Activated T-cell treated with anti-CD3 and anti-CD28 coated beads, Interleukin-2, amount 50 U/mL, for 4 hours (primary cell): ENCODE measurements around the gene PHYKPL. TPM values are rescaled to one million over a fixed set of nuclear protein-coding genes. Genes with fewer than 3 reads are reported as not detected.
A peak's percentile ranks its signal among the peaks of the same experiment; 100 is the strongest.

ENCODE experiments used
- ATAC-seq, 2 donors: fragments of 200-7000 bp; cut with Tn5 transposase; one replicate each; pipeline ENCODE4 v1.10.0; 2021
- DNase-seq: peaks from one replicate; pipeline ENCODE4 v3.0.0-alpha.2; 2020
- H3K27me3 Mint-ChIP-seq: one replicate; pipeline ENCODE4 v1.8.0; 2021; ENCODE audit warnings: low read depth, mixed read lengths
- H3K36me3 Mint-ChIP-seq: one replicate; pipeline ENCODE4 v1.8.0; 2022; ENCODE audit warnings: mixed read lengths; ENCODE audit not compliant: insufficient read depth
- H3K4me1 Mint-ChIP-seq: one replicate; pipeline ENCODE4 v1.8.0; 2021; ENCODE audit warnings: low read depth, mixed read lengths
- H3K4me3 Mint-ChIP-seq: one replicate; pipeline ENCODE4 v1.8.0; 2021; ENCODE audit warnings: mild to moderate bottlenecking, moderate library complexity, mixed read lengths
- H3K9me3 Mint-ChIP-seq: one replicate; pipeline ENCODE4 v1.8.0; 2021; ENCODE audit warnings: mixed read lengths
- total RNA-seq, 3 donors: library from RNA; stranded (reverse); gene quantifications; one replicate each; pipeline ENCODE4 v1.2.1, GENCODE V29; 2021

The PHYKPL gene
- total RNA-seq, 3 donors from 2014 or later, result 46.7 to 53.2 (median 49.7) TPM

DNA sequence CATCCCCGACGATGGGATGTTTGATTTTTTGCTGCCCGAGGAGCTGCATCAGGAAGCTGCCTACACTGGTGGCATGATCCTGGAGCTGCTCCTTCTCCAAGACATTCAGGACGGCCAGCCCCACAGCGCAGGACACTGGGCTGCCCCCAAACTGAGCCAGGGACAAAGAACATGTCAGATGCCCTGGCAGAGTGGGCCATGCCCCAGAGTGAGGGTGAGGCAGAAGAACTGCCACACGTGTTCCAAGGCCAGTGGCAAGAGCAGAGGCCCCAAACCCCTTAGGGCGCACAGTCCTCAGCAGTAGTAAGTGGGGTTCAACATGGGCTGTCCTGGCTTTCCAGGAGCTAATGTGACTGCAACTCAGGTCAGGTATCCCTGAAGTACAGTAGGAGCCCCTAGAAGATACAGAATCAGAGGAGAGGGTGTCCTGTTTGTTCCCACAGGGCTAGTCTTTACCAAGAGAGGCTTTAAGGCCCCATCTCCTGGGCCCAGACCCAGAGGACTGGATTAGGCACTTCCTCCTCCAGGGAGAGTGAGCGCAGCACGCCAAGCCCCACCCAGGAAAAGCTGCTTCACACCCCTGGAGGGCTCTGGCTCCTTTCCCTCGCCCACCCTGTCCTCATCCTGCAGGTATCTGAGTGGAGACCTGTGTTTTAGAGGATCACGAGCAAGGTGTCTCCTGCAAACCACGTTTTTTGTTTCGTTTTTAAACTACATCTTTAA is 17.2 kb downstream of the PHYKPL start:
- Mint-ChIP-seq H3K4me3 (no peak overlapping the region), H3K36me3 (peaks cover 38% of the 10 kb centered on the region), H3K9me3 (no peaks in the 10 kb centered on the region), H3K4me1 (peaks cover 9% of the 10 kb centered on the region), H3K27me3 (no peaks in the 10 kb centered on the region)
- ATAC-seq (peak; percentile 1 to 3), DNase-seq (no peak)

GRCh38 chr5:178214160-178214803 is 18.3 kb downstream of the PHYKPL start:
- peaks cover 9% of the 10 kb centered on the region for H3K4me1 Mint-ChIP-seq
- peaks cover 44% of the 10 kb centered on the region for H3K36me3 Mint-ChIP-seq
- ATAC-seq (peak; percentile 3 to 4), DNase-seq (no peak)
- no peaks in the 10 kb centered on the region for H3K27me3 Mint-ChIP-seq
- no peak overlapping the region for H3K4me3 Mint-ChIP-seq
- H3K9me3 Mint-ChIP-seq, result no peaks in the 10 kb centered on the region

DNA sequence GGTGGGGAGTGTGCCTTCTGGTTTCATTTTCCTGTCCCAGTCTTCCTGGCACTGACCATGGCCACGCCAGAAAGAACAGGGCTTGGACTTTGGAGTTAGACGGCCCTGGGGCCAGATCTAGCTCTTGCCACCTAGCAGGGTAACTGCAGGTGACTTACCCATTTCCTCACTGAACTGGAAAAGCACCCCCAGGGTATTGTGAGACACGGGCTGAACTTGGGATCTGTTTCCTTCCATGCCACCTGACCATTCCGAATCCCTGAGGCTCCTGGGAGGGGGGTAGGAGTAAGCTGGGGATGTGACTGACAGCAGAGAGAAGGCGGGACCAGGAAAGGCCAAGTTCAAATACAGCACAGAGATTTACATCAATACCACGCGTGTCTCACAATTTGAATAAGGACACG is 18.9 kb downstream of the PHYKPL start:
- no peak for DNase-seq

GRCh38 chr5:178213003-178213461 is 19.6 kb downstream of the PHYKPL start:
- Mint-ChIP-seq H3K4me3 (no peak overlapping the region), H3K27me3 (no peaks in the 10 kb centered on the region), H3K4me1 (peaks cover 16% of the 10 kb centered on the region), H3K9me3 (no peaks in the 10 kb centered on the region), H3K36me3 (peaks cover 48% of the 10 kb centered on the region)
- DNase-seq (no peak), ATAC-seq (peak; percentile 1 to 6)

More for the DNA sequence above, 18.9 kb downstream of the PHYKPL start:
- peaks cover 12% of the 10 kb centered on the region for H3K4me1 Mint-ChIP-seq
- no peak overlapping the region for H3K4me3 Mint-ChIP-seq
- no peaks in the 10 kb centered on the region for H3K27me3 Mint-ChIP-seq
- no peak for ATAC-seq
- H3K36me3 Mint-ChIP-seq, result peaks cover 46% of the 10 kb centered on the region
- no peaks in the 10 kb centered on the region for H3K9me3 Mint-ChIP-seq

- peaks cover 55% of the 10 kb centered on the region for H3K36me3 Mint-ChIP-seq
- peak; percentile 3 for ATAC-seq
- H3K4me1 Mint-ChIP-seq, result peaks cover 23% of the 10 kb centered on the region
- H3K9me3 Mint-ChIP-seq, result no peaks in the 10 kb centered on the region
- H3K4me3 Mint-ChIP-seq, result no peak overlapping the region
- H3K27me3 Mint-ChIP-seq, result no peaks in the 10 kb centered on the region
- no peak for DNase-seq
Observed at GRCh38 chr5:178212241-178213002, 20.2 kb downstream of the PHYKPL start.

DNA sequence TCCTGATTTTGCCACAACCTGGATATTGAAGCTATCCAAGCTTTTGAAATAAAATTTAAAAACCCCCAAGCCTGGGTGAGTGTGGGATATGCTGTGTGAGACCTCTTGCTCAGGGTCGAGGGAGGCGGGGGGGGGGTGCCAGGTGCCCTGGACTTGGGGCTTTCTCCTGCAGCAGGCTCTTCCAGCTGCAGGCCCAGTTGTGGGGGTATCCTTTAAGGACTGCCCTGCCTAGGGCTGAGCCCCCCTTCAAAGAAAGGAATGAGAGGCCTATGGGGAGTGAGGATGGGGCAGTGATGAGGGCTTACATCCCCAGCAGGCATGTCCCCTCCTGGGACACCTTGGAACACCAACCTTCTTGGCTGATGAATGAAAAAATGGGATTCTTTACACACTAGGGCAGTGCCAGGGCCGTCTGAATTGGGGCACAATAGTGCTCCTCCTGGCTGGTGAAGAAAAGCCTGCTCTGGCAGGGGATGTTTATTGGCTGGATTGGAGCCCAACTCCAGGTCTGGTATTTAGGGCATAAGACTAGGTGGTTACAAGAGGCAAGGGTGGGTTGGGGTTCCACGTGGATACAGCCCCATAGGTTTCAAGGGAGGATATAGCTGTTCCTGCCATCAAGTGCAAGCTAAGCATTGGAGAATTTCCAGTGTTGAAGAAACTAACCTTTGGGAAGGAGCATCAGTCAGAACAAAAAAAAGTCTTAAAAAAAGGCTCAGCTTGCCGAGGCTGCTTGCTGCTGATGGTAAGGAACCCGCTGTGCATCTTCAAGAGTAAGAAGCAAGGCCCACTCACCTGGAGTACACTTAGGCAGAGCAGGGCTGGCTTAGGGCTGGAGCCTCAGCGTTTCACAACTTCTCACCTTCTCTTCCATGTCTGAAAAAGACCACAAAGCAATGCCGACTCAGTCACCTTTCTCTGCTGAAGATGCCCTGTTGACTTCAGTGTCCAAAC is 21.2 kb downstream of the PHYKPL start:
- Mint-ChIP-seq H3K36me3 (peaks cover 58% of the 10 kb centered on the region), H3K27me3 (no peaks in the 10 kb centered on the region), H3K9me3 (no peaks in the 10 kb centered on the region), H3K4me3 (no peak overlapping the region), H3K4me1 (peaks cover 33% of the 10 kb centered on the region)
- ATAC-seq (peak in 1 of 2 donors; percentile 0), DNase-seq (no peak)

GRCh38 chr5:178210686-178211085 is 21.9 kb downstream of the PHYKPL start:
- H3K36me3 Mint-ChIP-seq, result peaks cover 61% of the 10 kb centered on the region
- no peak for DNase-seq
- H3K9me3 Mint-ChIP-seq, result no peaks in the 10 kb centered on the region
- peaks cover 35% of the 10 kb centered on the region for H3K4me1 Mint-ChIP-seq
- ATAC-seq, result no peak
- no peak overlapping the region for H3K4me3 Mint-ChIP-seq
- no peaks in the 10 kb centered on the region for H3K27me3 Mint-ChIP-seq

- Mint-ChIP-seq H3K4me1 (peaks cover 35% of the 10 kb centered on the region), H3K27me3 (no peaks in the 10 kb centered on the region), H3K9me3 (no peaks in the 10 kb centered on the region), H3K36me3 (peaks cover 65% of the 10 kb centered on the region), H3K4me3 (no peak overlapping the region)
- ATAC-seq (no peak), DNase-seq (no peak)
Observed at GRCh38 chr5:178210073-178210535, 22.5 kb downstream of the PHYKPL start.

- H3K9me3 Mint-ChIP-seq, result no peaks in the 10 kb centered on the region
- H3K4me3 Mint-ChIP-seq, result no peak overlapping the region
- H3K4me1 Mint-ChIP-seq, result peaks cover 35% of the 10 kb centered on the region
- H3K36me3 Mint-ChIP-seq, result peaks cover 62% of the 10 kb centered on the region
- ATAC-seq (no peak), DNase-seq (no peak)
- no peaks in the 10 kb centered on the region for H3K27me3 Mint-ChIP-seq
Observed at GRCh38 chr5:178209334-178210072, 23.1 kb downstream of the PHYKPL start.

- peaks cover 32% of the 10 kb centered on the region for H3K4me1 Mint-ChIP-seq
- H3K4me3 Mint-ChIP-seq, result peak overlapping the region; percentile 38
- no peak for DNase-seq
- H3K9me3 Mint-ChIP-seq, result no peaks in the 10 kb centered on the region
- peaks cover 2% of the 10 kb centered on the region for H3K27me3 Mint-ChIP-seq
- peaks cover 60% of the 10 kb centered on the region for H3K36me3 Mint-ChIP-seq
- no peak for ATAC-seq
Observed at GRCh38 chr5:178208540-178209227, 23.9 kb downstream of the PHYKPL start.

- no peak for DNase-seq
- no peaks in the 10 kb centered on the region for H3K9me3 Mint-ChIP-seq
- H3K27me3 Mint-ChIP-seq, result peaks cover 2% of the 10 kb centered on the region
- H3K4me1 Mint-ChIP-seq, result peaks cover 31% of the 10 kb centered on the region
- no peak for ATAC-seq
- peak overlapping the region; percentile 95 for H3K4me3 Mint-ChIP-seq
- peaks cover 56% of the 10 kb centered on the region for H3K36me3 Mint-ChIP-seq
Observed at GRCh38 chr5:178207917-178208280, 24.7 kb downstream of the PHYKPL start.

DNA sequence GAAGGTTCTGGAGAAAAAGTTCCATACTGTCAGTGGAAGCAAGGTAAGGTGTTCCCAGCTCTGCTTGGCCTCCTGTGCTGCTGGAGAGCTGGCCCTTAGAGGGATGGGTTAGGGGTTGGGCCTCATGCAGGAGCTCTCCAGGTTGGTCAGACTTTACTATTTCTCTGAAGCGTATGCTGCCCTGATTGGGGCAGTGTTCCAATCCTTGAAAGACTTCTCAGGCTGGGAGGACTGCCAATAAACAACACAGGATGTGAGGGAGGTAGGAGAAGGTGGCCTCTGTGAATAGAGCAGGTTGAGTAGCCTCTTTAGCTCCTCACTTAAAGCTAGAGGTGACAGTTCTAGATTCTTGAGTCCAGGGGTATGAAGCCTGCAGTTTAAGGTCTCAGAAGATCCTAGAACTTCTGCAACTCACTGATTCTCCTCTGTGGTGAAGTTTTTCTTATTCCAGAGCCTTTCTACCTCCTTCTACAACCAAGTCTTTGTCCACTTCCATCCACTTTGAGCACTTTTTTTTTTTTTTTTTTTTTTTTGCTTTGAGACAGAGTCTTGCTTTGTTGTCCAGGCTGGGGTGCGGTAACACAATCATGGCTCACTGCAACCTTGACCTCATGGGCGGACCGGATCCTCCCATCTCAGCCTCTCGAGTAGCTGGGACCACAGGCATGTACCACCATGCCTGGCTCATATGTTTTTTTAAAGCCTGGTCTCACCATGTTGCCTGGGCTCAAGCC is 25.3 kb downstream of the PHYKPL start:
- H3K4me3 Mint-ChIP-seq, result peak overlapping the region; percentile 95
- peaks cover 2% of the 10 kb centered on the region for H3K27me3 Mint-ChIP-seq
- no peak for ATAC-seq

More for the DNA sequence above, 25.3 kb downstream of the PHYKPL start:
- Mint-ChIP-seq H3K9me3 (no peaks in the 10 kb centered on the region), H3K36me3 (peaks cover 56% of the 10 kb centered on the region), H3K4me1 (peaks cover 31% of the 10 kb centered on the region)
- DNase-seq, result no peak
